VCaP (cell line): ENCODE results near the gene MARF1.

Source experiments
- H3K27ac ChIP-seq: fragments of 450-650 bp; 2 replicates; pipeline ENCODE4 v1.5.1; 2017
- CTCF ChIP-seq: fragments of 450-650 bp; conservative IDR thresholded peaks from 2 replicates; pipeline ENCODE4 v1.5.1; 2017; ENCODE audit warnings: mild to moderate bottlenecking, moderate library complexity

Gene MARF1

DNA sequence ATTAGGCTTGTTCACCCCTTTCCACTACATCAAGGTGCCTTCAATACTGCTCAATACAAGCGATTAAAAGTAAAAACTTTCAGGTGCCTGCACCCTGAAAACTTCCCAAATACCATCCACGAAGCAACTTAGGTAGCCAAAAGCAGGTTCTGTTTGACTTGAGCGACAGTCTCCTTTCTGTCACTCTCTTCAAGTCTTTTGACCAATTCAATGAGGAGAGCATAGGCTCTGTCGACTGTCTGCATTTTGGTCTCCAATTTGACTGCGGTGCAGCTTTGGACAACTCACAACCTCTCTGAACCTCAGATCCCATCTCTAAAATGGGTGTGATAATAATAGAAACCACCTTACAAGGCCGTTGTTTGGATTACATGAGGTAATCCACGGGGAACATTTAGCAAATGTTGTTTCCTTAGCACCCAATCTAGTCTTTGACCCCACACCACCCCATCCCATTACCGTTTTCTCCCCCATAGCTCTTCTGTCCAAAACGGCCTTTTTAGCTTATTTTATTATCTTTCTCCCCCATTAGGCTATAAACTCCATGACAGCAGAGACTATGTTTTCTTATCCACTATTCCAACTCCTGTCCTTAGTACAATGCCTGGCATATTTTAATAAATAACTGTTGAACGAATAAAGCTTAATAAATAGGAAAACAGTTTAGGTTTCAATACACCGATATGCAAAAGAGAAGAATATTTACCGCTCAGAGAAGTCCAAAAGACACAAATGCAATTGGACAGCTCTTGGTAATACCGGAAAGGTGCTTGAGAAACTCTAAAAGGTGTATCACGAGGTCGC lies 999 bp downstream of the MARF1 start:
- H3K27ac ChIP-seq: peak overlapping the region; percentile 90
- no peak for TF ChIP-seq CTCF

DNA sequence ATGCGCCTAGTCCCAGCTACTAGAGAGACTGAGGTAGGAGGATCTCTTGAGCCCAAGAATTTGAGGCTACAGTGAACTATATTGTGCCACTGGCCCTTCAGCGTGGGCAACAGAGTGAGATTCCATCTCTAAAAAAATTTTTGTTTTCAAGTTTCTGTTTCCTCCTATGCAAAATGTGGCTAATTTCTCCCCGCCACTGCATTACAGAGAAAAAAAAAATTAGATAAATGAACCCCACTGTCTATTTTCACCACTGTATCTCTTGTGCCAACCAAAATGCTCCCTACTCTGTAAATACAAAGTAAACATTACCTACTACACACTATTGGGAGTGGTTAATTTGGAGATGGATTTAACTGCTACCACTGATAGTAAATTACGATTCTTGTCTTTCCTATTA lies 2.0 kb downstream of the MARF1 start:
- no peak for TF ChIP-seq CTCF
- peak overlapping the region; percentile 90; the same call in 1 of the 2 replicates for H3K27ac ChIP-seq

GRCh38 chr16:15639061-15639568 lies 3.8 kb downstream of the MARF1 start:
- no peak overlapping the region for H3K27ac ChIP-seq
- no peak for TF ChIP-seq CTCF

DNA sequence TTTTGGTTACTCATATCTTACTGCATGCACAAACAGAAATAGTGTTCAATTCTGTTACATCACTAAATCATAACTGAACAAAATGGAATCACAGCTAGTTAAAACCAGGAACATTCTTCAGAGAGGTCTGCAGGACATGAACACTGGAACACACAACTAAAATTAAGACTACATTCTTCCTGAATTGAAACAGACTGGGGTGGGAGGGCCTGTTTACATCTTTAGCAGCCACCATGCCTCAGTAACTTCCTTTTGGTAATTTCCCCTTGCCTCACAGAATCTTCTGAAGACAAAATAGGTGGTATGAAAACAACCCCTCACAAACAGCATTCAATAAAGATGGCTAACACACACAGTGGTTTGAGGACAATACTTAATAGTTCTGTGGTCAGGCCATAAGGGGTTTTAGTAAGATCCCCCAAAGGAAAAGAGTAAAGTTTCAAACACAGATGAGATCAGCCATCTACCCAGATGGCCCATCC lies 6.5 kb downstream of the MARF1 start:
- no peak overlapping the region for H3K27ac ChIP-seq
- TF ChIP-seq CTCF: no peak

DNA sequence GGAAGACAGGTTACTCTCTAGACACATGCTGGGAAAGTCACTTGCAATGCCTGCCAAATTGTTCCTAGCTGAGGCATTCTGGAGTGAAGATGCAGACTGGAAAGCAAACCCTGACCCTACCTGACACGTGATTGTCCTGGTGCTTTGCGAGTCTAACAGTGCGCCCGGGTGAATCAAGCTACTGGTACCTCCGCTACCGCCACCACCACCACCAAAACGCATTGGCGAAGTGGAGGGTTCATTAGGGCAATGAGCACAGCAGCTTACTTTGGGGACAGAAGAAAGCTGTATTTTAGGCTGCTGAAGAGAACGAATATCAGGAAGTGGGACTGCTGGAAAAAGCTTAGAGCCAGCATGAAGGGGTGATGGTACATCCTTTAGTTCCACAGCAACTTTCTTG lies 7.0 kb downstream of the MARF1 start:
- no peak overlapping the region for H3K27ac ChIP-seq
- no peak for TF ChIP-seq CTCF

- H3K27ac ChIP-seq: no peak overlapping the region
- no peak for TF ChIP-seq CTCF
Observed at GRCh38 chr16:15631730-15632409, 11.1 kb downstream of the MARF1 start.

- no peak overlapping the region for H3K27ac ChIP-seq
- TF ChIP-seq CTCF: no peak
Observed at GRCh38 chr16:15621889-15622288, 21.1 kb downstream of the MARF1 start.
